Measurements from ENCODE around the gene SLC9C2.

GRCh38 chr1:173536223-173536622 lies 66.6 kb downstream of the SLC9C2 start:
- TF ChIP-seq CTCF (IDR thresholded peaks at IDR 0.05), result no peak
- no peak for TF ChIP-seq POLR2A (IDR thresholded peaks at IDR 0.05)

Data from Peyer's patch (tissue), 4 donors.